HG03571 (cell line): ENCODE results near the gene SCRN2.
A peak's percentile ranks its signal among the peaks of the same experiment; 100 is the strongest.

Experiments used
- ATAC-seq: cut with Tn5 transposase; IDR thresholded peaks from one replicate; pipeline ENCODE4 v1.9.1; 2021; ENCODE audit not compliant: unreplicated experiment

Gene SCRN2

DNA sequence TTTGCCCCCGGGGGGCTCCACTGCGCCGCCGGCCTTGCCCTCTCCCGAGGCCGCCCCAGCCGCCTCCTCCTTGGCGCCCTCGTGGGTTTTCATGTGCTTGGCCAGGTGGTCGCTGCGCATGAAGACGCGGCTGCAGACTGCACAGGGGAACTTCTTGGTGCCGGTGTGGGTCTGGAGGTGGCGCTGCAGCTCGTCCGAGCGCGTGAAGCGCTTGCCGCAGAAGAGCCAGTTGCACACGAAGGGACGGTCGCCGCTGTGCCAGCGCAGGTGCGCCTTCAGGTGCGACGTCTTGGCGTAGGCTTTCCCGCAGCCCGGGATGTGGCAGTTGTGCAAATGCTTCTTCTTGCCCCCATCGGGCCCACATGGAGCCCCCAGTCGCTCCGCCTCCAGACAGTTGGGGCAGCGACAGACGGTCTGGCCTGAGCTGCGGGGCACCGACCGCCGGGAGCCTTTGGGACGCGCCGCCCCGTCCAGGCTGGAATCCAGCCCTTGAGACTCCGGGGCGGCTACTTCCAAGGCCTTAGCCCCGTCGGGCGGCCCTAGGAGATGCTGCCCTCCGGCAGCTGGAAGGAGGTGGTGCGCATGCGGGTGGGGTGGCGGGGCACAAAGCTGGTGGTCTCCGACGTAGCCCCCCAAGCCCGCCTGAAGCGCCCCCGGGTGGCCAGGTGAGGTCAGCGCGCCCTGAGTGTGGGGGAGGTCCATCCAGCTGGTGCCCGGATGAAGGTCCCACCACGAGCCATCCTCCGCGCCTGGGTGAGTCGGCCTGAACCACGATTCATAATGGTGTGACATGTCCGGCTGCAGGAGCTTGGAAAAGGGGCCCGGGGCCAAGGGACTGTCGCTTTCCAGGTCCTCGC is 6.5 kb upstream of the SCRN2 start:
- no peak for ATAC-seq

DNA sequence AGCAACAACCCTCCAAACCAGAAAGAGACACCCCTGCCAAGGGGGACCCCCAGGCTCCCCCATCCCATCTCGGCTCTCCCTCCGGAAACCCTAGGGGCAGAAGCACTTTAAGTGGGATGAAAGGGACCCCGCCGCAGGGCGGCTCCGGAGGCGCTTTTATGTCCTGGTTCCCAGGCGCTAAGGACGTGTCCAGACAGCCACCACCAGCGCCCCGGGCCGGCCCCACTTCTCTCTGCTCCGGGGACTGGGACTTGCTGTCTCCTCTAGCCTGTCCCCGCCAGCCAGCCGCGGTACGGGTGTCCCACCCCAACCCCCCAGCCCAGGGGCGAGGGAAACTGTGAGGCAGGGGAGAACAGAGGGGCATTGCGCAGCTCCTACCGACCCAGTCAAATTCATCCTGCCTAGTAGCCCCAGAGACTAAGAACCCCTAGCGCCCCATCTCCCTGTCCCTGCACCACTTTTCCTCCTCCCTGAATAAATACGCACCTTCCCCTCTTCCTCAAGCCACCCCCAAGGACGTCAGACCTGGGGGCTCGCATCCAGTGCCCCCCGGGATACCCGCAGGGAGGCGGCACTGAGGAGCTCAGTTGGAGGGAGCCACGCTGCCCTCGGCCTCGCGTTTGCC is 5.8 kb upstream of the SCRN2 start:
- no peak for ATAC-seq

GRCh38 chr17:47845716-47846075 is 4.6 kb upstream of the SCRN2 start:
- ATAC-seq, result no peak

DNA sequence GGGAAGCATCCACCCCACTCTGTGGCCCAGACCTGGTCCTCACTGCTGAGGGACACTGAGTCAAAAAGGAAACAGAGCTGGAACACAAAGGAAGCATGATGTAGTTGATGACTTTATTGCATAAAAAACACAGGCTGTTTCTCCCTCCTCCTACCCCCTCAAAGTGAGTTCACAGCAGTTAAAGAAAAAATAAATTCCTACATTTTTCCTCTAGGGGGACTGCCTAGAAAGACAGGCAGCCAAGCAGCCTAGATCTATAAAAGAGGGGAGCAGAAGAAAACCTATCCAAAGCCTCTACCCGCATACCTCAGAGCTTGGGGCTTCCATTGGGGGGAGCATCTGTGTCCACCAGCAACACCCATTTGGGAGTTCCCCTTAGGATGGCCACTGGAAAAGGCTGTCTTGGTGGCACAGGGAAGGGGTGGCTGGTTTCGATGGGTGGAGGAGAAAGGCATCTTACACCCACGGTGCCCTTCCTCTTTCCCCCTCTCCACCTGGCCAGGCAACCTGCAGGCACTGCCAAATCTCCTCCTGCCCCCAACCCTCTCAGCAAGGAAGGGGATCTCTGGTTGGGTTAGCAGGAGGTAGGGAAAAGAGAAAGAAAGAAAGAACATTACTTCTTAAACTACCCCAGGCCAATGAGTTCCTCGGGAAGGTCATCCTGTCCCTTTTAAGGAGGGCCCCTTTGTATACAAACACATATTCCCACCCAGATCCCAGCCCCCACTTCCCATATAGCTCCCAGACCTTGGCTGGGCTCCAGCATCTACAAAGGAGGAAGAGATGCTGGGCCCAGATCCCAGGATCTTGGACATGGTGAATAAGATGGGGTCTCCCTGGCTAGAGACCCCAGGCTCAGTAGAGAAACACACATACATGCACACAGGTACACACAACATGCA is 4.0 kb upstream of the SCRN2 start:
- no peak for ATAC-seq

GRCh38 chr17:47844227-47844626 is 3.2 kb upstream of the SCRN2 start:
- no peak for ATAC-seq

DNA sequence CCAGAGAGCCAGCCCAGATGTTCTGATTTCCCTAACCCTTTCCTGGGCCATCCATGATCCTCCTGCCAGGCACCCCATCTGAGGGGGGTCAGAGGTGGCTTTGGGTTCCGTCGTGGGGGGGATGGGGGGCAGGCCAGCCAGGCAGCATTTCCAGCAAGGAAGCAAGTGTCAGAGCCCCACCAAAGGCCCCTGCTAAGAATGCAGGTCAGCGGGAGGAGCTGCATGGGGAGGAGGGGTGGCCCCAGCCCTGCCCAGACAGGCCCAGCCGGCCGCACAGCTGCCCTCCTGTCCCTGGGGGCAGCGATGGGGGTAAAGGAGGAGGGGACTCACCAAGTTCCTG is 2.3 kb upstream of the SCRN2 start:
- no peak for ATAC-seq

DNA sequence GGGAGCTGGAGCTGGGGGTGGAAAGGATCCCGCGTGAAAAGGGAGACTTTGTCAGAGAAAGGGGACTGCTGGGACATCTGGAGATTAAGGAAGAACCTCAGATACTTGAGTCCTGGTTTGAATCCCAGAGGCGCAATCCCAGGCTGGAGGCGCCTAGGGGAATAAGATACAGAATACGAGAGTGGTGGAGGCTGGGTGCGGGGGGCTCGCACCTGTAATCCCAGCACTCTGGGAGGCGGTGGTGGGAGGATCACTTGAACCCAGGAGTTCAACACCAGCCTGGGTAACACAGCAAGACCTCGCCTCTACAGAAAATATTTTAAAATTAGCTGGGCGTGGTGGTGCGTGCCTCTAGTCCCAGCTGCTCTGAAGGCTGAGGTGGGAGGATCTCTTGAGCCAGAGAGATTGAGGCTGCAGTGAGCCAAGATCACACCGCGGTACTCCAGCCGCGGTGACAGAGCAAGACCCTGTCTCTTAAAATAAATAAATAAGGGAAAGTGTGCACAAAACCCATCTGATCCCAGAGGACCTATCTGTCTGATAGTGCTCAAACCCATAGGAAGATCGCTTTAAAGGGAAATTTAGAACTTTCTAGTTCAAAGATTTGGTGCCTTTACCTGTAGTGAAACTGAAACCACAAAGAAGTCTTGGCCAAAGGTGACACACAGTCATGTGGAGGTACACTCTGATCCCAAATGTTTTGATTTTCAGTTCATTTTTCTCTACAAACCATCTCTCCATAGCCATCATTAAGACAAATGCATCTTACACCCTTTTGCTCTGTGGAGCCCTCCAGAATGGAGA is 617 bp upstream of the SCRN2 start:
- ATAC-seq, result no peak

GRCh38 chr17:47840001-47840741 is 902 bp downstream of the SCRN2 start:
- no peak for ATAC-seq

- no peak for ATAC-seq
These were observed 2.0 kb downstream of the SCRN2 start for GRCh38 chr17:47839071-47839470.

- ATAC-seq, result no peak
These were observed 2.4 kb downstream of the SCRN2 start for GRCh38 chr17:47838636-47839035.

DNA sequence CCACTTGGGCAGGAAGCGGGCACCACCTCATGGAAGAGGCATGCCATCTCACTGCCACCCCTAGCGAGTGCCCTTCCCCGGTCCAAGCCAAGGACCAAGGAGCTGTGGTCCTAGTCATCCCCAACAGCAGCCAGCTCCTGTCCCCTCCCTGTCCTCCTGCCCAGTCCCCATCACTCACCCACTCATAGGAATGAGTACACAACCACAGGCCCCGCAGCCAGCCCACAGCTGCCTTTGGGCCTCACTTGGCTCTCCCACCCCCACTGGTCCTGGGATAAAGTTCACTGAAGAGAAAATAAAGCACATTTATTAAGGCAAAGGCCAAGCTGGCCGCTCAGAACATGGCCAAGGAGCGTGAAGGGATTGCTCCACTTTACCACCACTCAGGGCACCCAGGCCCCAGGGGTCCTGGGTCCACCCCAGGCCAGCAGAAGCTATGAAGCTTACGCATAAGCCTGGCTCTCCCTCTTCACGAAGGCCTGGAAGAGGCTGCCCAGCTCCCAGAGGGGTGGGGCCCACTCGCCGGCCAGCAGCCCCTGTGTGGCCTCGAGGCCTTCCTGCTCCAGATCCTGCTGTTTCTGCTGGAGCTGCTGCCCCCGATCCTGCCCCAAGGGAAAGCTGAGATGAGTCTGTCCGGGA is 3.6 kb downstream of the SCRN2 start:
- no peak for ATAC-seq

- ATAC-seq, result no peak
These were observed 4.5 kb downstream of the SCRN2 start for GRCh38 chr17:47836601-47837000.

GRCh38 chr17:47834756-47835155 is 6.3 kb downstream of the SCRN2 start:
- no peak for ATAC-seq

GRCh38 chr17:47831934-47832327 is 9.1 kb downstream of the SCRN2 start:
- ATAC-seq, result no peak

GRCh38 chr17:47831003-47831933 is 9.8 kb downstream of the SCRN2 start, which contains the start of the genes LRRC46 and MRPL10:
Gene LRRC46, plus strand, starts transcription at chr17:47831670. Its CDS starts 320 bp downstream, at chr17:47831990.
Gene MRPL10, minus strand, starts transcription at chr17:47831541. Its CDS starts 30 bp downstream, at chr17:47831511.
- ATAC-seq, result peak; percentile 74

DNA sequence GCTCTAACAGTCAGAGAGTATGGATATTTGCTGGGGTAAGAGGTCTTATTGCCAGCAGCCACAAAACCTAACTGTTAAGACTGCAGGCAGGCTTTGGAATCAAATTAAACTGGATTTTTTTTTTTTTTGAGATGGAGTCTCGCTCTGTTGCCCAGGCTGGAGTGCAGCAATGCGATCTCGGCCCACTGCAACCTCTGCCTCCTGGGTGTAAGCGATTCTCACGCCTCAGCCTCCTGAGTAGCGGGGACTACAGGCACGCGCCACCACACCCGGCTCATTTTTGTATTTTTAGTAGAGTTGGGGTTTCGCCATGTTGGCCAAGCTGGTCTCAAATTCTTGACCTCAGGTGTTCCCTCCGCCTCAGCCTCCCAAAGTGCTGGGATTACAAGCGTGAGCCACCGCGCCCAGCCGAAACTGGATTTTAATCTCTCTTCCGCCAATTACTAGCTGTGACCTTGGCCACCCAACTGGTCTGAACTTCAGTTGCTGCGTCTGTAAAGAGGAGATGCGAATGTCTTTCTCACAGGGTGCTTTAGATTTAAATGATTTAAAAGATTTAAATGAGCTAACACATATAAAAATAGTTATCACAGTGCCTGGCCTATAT is 10.6 kb downstream of the SCRN2 start:
- no peak for ATAC-seq

- ATAC-seq, result no peak
These were observed 11.2 kb downstream of the SCRN2 start for GRCh38 chr17:47829870-47830269.

- ATAC-seq, result no peak
These were observed 17.6 kb downstream of the SCRN2 start for GRCh38 chr17:47823519-47823918.
